A549 (cell line): ENCODE measurements around the gene CD47.

Source experiments
- CEBPB ChIP-seq, 2 experiments: fragments of >200 bp in 1 of 2; sonication (Bioruptor Twin) in 1 of 2; formaldehyde crosslinking in 1 of 2; IDR thresholded peaks; 2 replicates each; pipeline ENCODE4 v1.6.1; 2012 to 2016
- CHD4 ChIP-seq: fragments of 200-600 bp; sonication (generic); IDR thresholded peaks from 2 replicates; pipeline ENCODE4 v1.6.1; 2016; ENCODE audit warnings: antibody characterized with exemption, mild to moderate bottlenecking, borderline replicate concordance
- FOXS1 ChIP-seq: fragments of 250-450 bp; sonication (Bioruptor Pico); IDR thresholded peaks from 2 replicates; pipeline ENCODE4 v1.5.0; 2020; ENCODE audit warnings: mild to moderate bottlenecking, moderate library complexity
- MAX ChIP-seq: IDR thresholded peaks from 2 replicates; pipeline ENCODE4 v1.6.1; 2012
- POLR2A ChIP-seq: IDR thresholded peaks from 2 replicates; pipeline ENCODE4 v1.6.1; 2012; ENCODE audit warnings: mild to moderate bottlenecking, low read length
- RCOR1 ChIP-seq: fragments of 150-350 bp; IDR thresholded peaks from 2 replicates; pipeline ENCODE4 v1.6.1; 2014; ENCODE audit warnings: antibody characterized with exemption, low read length, low read depth
- SMC3 ChIP-seq: fragments of >200 bp; sonication (Bioruptor Twin); formaldehyde crosslinking; IDR thresholded peaks from 3 replicates; pipeline ENCODE4 v1.6.1; 2018; ENCODE audit warnings: inconsistent platforms
- ZFP36 ChIP-seq: fragments of 450-650 bp; IDR thresholded peaks from 2 replicates; pipeline ENCODE4 v1.6.1; 2014; ENCODE audit warnings: borderline replicate concordance; ENCODE audit not compliant: partially characterized antibody
- TF ChIP-seq, protein P1 (sequence below): fragments of >200 bp; sonication (Bioruptor Twin); formaldehyde crosslinking; IDR thresholded peaks from 3 replicates; pipeline ENCODE4 v1.5.1; 2016

DNA sequence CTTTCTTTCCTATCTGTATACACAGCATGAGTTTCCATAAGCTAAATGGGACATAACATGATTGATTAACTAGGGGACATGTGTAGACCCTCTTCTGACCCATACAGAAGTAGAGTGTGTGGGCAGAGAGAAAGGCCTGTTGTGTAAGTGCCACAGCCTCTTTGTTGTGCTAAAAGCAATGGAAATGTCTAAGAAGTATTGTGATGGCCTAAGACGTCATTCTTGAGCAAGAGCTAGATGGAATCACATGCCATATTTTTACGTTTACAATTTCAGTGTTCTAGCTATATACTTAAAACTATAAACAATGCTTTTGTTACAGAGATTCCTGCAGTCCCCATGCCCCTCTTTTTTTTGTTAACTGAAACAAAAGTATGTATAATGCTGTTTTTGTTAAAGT is 61.9 kb downstream of the CD47 start:
- TF ChIP-seq, protein P1, sequence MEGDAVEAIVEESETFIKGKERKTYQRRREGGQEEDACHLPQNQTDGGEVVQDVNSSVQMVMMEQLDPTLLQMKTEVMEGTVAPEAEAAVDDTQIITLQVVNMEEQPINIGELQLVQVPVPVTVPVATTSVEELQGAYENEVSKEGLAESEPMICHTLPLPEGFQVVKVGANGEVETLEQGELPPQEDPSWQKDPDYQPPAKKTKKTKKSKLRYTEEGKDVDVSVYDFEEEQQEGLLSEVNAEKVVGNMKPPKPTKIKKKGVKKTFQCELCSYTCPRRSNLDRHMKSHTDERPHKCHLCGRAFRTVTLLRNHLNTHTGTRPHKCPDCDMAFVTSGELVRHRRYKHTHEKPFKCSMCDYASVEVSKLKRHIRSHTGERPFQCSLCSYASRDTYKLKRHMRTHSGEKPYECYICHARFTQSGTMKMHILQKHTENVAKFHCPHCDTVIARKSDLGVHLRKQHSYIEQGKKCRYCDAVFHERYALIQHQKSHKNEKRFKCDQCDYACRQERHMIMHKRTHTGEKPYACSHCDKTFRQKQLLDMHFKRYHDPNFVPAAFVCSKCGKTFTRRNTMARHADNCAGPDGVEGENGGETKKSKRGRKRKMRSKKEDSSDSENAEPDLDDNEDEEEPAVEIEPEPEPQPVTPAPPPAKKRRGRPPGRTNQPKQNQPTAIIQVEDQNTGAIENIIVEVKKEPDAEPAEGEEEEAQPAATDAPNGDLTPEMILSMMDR = no peak
- TF ChIP-seq ZFP36 = no peak
- no peak for TF ChIP-seq FOXS1 (CRISPR knock-in tag)
- no peak for TF ChIP-seq POLR2A
- no peak for TF ChIP-seq CEBPB (IDR thresholded peaks at IDR 0.05)
- TF ChIP-seq SMC3 = no peak
- TF ChIP-seq RCOR1 = no peak
- no peak for TF ChIP-seq MAX
- TF ChIP-seq CHD4 = no peak
